ENCODE measurements around the gene GFRA4.

GFRA4 gene

GRCh38 chr20:3674995-3675900, 12.0 kb upstream of the GFRA4 start:
- DNase-seq (ENCODE audit: low spot score), result no peak

GRCh38 chr20:3674447-3674846, 11.2 kb upstream of the GFRA4 start:
- DNase-seq (ENCODE audit: low spot score), result no peak

- DNase-seq (ENCODE audit: low spot score), result no peak
Measured at GRCh38 chr20:3673221-3674070, 10.2 kb upstream of the GFRA4 start.

- DNase-seq (ENCODE audit: low spot score), result no peak
Measured at GRCh38 chr20:3672547-3673171, 9.5 kb upstream of the GFRA4 start.

- DNase-seq (ENCODE audit: low spot score), result no peak
Measured at GRCh38 chr20:3671986-3672546, 8.9 kb upstream of the GFRA4 start.

- DNase-seq (ENCODE audit: low spot score), result no peak
Measured at GRCh38 chr20:3670945-3671344, 7.7 kb upstream of the GFRA4 start.

GRCh38 chr20:3670511-3670910, 7.3 kb upstream of the GFRA4 start:
- DNase-seq (ENCODE audit: low spot score), result no peak

- no peak for DNase-seq (ENCODE audit: low spot score)
Measured at GRCh38 chr20:3669710-3670367, 6.6 kb upstream of the GFRA4 start.

GRCh38 chr20:3667434-3668037, 4.3 kb upstream of the GFRA4 start:
- no peak for DNase-seq (ENCODE audit: low spot score)

GRCh38 chr20:3663858-3664257, 659 bp upstream of the GFRA4 start:
- no peak for DNase-seq (ENCODE audit: low spot score)

- no peak for DNase-seq (ENCODE audit: low spot score)
Measured at GRCh38 chr20:3661814-3662665, 1.2 kb downstream of the GFRA4 start.

- no peak for DNase-seq (ENCODE audit: low spot score)
Measured at GRCh38 chr20:3661060-3661813, 2.0 kb downstream of the GFRA4 start.

GRCh38 chr20:3660262-3661059, 2.7 kb downstream of the GFRA4 start:
- DNase-seq (ENCODE audit: low spot score), result no peak

- DNase-seq (ENCODE audit: low spot score), result no peak
Measured at GRCh38 chr20:3659492-3660261, 3.5 kb downstream of the GFRA4 start.

- DNase-seq (ENCODE audit: low spot score), result peak; percentile 76
Measured at GRCh38 chr20:3658716-3659491, 4.3 kb downstream of the GFRA4 start.

GRCh38 chr20:3658019-3658715, 5.0 kb downstream of the GFRA4 start:
- no peak for DNase-seq (ENCODE audit: low spot score)

Data from SK-N-DZ (cell line).